GM23338 (cell line): Measurements from ENCODE around the gene ZFP92. TPM values are rescaled to one million over a fixed set of nuclear protein-coding genes. Genes with fewer than 3 reads are reported as not detected.

ENCODE experiments used
- ATAC-seq: fragments of 200-7000 bp; cut with Tn5 transposase; 3 replicates; pipeline ENCODE4 v1.9.1; 2020
- DNase-seq: peaks from one replicate; pipeline ENCODE4 v3.0.0-alpha.2; 2015; ENCODE audit warnings: low spot score
- H2AFZ ChIP-seq: fragments of 200-600 bp; sonication (generic); 2 replicates; pipeline ENCODE4 v1.8.0; 2016; ENCODE audit warnings: antibody characterized with exemption, mild to moderate bottlenecking, moderate library complexity
- H3F3A ChIP-seq: fragments of 200-600 bp; sonication (generic); replicated peaks from 2 replicates; pipeline ENCODE4 v1.8.0; 2017; ENCODE audit warnings: antibody characterized with exemption, mixed run types, low read depth
- H3K27ac ChIP-seq: fragments of 200-600 bp; sonication (generic); 2 replicates; pipeline ENCODE4 v1.6.1; 2016; ENCODE audit warnings: low read depth
- H3K27me3 ChIP-seq: fragments of 200-600 bp; sonication (generic); 2 replicates; pipeline ENCODE4 v1.8.0; 2016; ENCODE audit warnings: mild to moderate bottlenecking, mixed run types, moderate library complexity; ENCODE audit not compliant: insufficient read depth
- H3K36me3 ChIP-seq: fragments of 200-600 bp; sonication (generic); 2 replicates; pipeline ENCODE4 v1.8.0; 2016; ENCODE audit warnings: mild to moderate bottlenecking; ENCODE audit not compliant: insufficient read depth
- H3K4me1 ChIP-seq: fragments of 200-600 bp; sonication (generic); 2 replicates; pipeline ENCODE4 v1.8.0; 2016; ENCODE audit warnings: mild to moderate bottlenecking, moderate library complexity; ENCODE audit not compliant: insufficient read depth
- H3K4me2 ChIP-seq: fragments of 200-600 bp; sonication (generic); 2 replicates; pipeline ENCODE4 v1.7.1; 2017; ENCODE audit warnings: mixed run types
- H3K4me3 ChIP-seq: fragments of 200-600 bp; sonication (generic); 2 replicates; pipeline ENCODE4 v1.6.1; 2016; ENCODE audit warnings: mixed run types
- H3K79me2 ChIP-seq: fragments of 200-600 bp; sonication (generic); replicated peaks from 2 replicates; pipeline ENCODE4 v1.8.0; 2017; ENCODE audit warnings: mild to moderate bottlenecking; ENCODE audit not compliant: insufficient read depth
- H3K9me2 ChIP-seq: fragments of 200-600 bp; sonication (generic); 2 replicates; pipeline ENCODE4 v1.8.0; 2017; ENCODE audit not compliant: insufficient read depth
- H4K20me1 ChIP-seq: fragments of 200-600 bp; sonication (generic); replicated peaks from 2 replicates; pipeline ENCODE4 v1.8.0; 2017; ENCODE audit warnings: mild to moderate bottlenecking; ENCODE audit not compliant: insufficient read depth
- H3K27ac Mint-ChIP-seq: 2 replicates; pipeline ENCODE4 v1.8.0; 2020; ENCODE audit warnings: inconsistent platforms, mild to moderate bottlenecking, moderate library complexity, mixed read lengths
- H3K27me3 Mint-ChIP-seq: 3 replicates; pipeline ENCODE4 v1.8.0; 2022; ENCODE audit warnings: low read depth, mild to moderate bottlenecking, moderate library complexity, mixed read lengths, inconsistent platforms; ENCODE audit not compliant: insufficient read depth, poor library complexity
- H3K36me3 Mint-ChIP-seq: 3 replicates; pipeline ENCODE4 v1.8.0; 2021; ENCODE audit warnings: low read depth, mild to moderate bottlenecking, inconsistent platforms, moderate library complexity, mixed read lengths
- H3K4me1 Mint-ChIP-seq: 3 replicates; pipeline ENCODE4 v1.8.0; 2020; ENCODE audit warnings: mild to moderate bottlenecking, inconsistent platforms, mixed read lengths
- H3K4me3 Mint-ChIP-seq: 3 replicates; pipeline ENCODE4 v1.8.0; 2021; ENCODE audit warnings: moderate library complexity, mild to moderate bottlenecking, inconsistent platforms, mixed read lengths
- H3K9me3 Mint-ChIP-seq: 3 replicates; pipeline ENCODE4 v1.8.0; 2020; ENCODE audit warnings: moderate library complexity, mild to moderate bottlenecking, inconsistent platforms, mixed read lengths
- CREB1 ChIP-seq: fragments of 250-450 bp; sonication (Bioruptor Pico); IDR thresholded peaks from 2 replicates; pipeline ENCODE4 v1.5.0; 2020; ENCODE audit warnings: low read depth, mild to moderate bottlenecking, moderate library complexity
- CTCF ChIP-seq, 2 experiments: fragments of 200-600 bp in 1 of 2; sonication (generic) in 1 of 2; conservative IDR thresholded peaks; 2 replicates each; pipeline versions ENCODE4 v1.5.1 to v1.6.1; 2016 to 2017; ENCODE audit warnings: antibody characterized with exemption in 2 of 2, low read depth in 2 of 2, mild to moderate bottlenecking in 2 of 2, moderate library complexity in 1 of 2
- ETS1 ChIP-seq: IDR thresholded peaks from 2 replicates; pipeline ENCODE4 v1.6.1; 2016; ENCODE audit warnings: antibody characterized with exemption
- EZH2 ChIP-seq: fragments of 200-600 bp; sonication (generic); IDR thresholded peaks from one replicate; pipeline ENCODE4 v1.8.0; 2017; ENCODE audit warnings: antibody characterized with exemption, mild to moderate bottlenecking, low read depth; ENCODE audit not compliant: unreplicated experiment
- EZH2phosphoT487 ChIP-seq: fragments of 200-600 bp; sonication (generic); IDR thresholded peaks from one replicate; pipeline ENCODE4 v1.8.1; 2018; ENCODE audit warnings: antibody characterized with exemption; ENCODE audit not compliant: unreplicated experiment
- JUNB ChIP-seq: IDR thresholded peaks from one replicate; pipeline ENCODE4 v1.6.1; 2016; ENCODE audit warnings: antibody characterized with exemption; ENCODE audit not compliant: unreplicated experiment
- NANOG ChIP-seq: IDR thresholded peaks from 2 replicates; pipeline ENCODE4 v1.6.1; 2016; ENCODE audit warnings: antibody characterized with exemption, borderline replicate concordance
- POLR2AphosphoS5 ChIP-seq: IDR thresholded peaks from 2 replicates; pipeline ENCODE4 v1.6.1; 2016; ENCODE audit warnings: antibody characterized with exemption, low read depth
- REST ChIP-seq: IDR thresholded peaks from one replicate; pipeline ENCODE4 v1.6.1; 2018; ENCODE audit warnings: antibody characterized with exemption; ENCODE audit not compliant: unreplicated experiment
- STAT1 ChIP-seq: IDR thresholded peaks from one replicate; pipeline ENCODE4 v1.6.1; 2016; ENCODE audit warnings: antibody characterized with exemption; ENCODE audit not compliant: unreplicated experiment
- ZNF114 ChIP-seq: fragments of 250-450 bp; sonication (Bioruptor Pico); IDR thresholded peaks from 2 replicates; pipeline ENCODE4 v1.5.0; 2020; ENCODE audit warnings: mild to moderate bottlenecking, moderate library complexity
- ZNF331 ChIP-seq: fragments of 250-450 bp; sonication (Bioruptor Pico); IDR thresholded peaks from 2 replicates; pipeline ENCODE4 v1.5.0; 2020; ENCODE audit warnings: low read depth, mild to moderate bottlenecking, moderate library complexity
- ZNF462 ChIP-seq: fragments of 250-450 bp; sonication (Bioruptor Pico); IDR thresholded peaks from 2 replicates; pipeline ENCODE4 v1.5.0; 2020; ENCODE audit warnings: mild to moderate bottlenecking, moderate library complexity
- polyA plus RNA-seq: library from polyadenylated mRNA; unstranded; fragments of >200 nt; fragmentation: Nextera tagmentation; extraction: Ambion mirVana; gene quantifications from 2 replicates; pipeline ENCODE4 v1.2.1, GENCODE V29; 2016
- total RNA-seq: library from RNA; depleted of rRNA; stranded (reverse); fragments of >200 nt; shearing (Covaris generic); gene quantifications from 2 replicates; pipeline ENCODE4 v1.2.3, GENCODE V29; 2014

ZFP92 gene
- total and polyA plus RNA-seq, 2 experiments from 2014 or later: 0.05 to 0.52 TPM

GRCh38 chrX:153421856-153422255 lies 10.6 kb downstream of the ZFP92 start:
- H3K9me3 Mint-ChIP-seq: no peaks in the 10 kb centered on the region
- Histone ChIP-seq H3K4me2 (no peak overlapping the region), H2AFZ (no peak overlapping the region), H3K9me2 (no peaks in the 10 kb centered on the region), H3F3A (no peaks in the 10 kb centered on the region), H3K4me1 (no peaks in the 10 kb centered on the region), H3K79me2 (no peaks in the 10 kb centered on the region), H3K36me3 (no peaks in the 10 kb centered on the region), H3K4me3 (no peak overlapping the region), H3K27ac (no peak overlapping the region), H3K27me3 (no peaks in the 10 kb centered on the region), H4K20me1 (no peaks in the 10 kb centered on the region)
- H3K4me3 Mint-ChIP-seq: no peak overlapping the region
- no peaks in the 10 kb centered on the region for H3K36me3 Mint-ChIP-seq
- DNase-seq: no peak
- H3K4me1 Mint-ChIP-seq: peaks cover 11% of the 10 kb centered on the region; the same call in 2 of the 3 replicates
- peaks cover 7% of the 10 kb centered on the region for H3K27me3 Mint-ChIP-seq
- no peak for ATAC-seq
- no peak overlapping the region for H3K27ac Mint-ChIP-seq
- TF ChIP-seq ZNF331 (CRISPR knock-in tag) (no peak), POLR2AphosphoS5 (no peak), ZNF462 (no peak), EZH2phosphoT487 (no peak), CREB1 (no peak), EZH2 (no peak), ETS1 (no peak), REST (no peak), NANOG (no peak), CTCF (conservative IDR thresholded peaks at IDR 0.05; ENCODE audit: low read depth in 2 of 2) (no peak), ZNF114 (CRISPR knock-in tag) (no peak), JUNB (no peak), STAT1 (no peak)
